Measurements from ENCODE around the gene CHMP5. TPM values are rescaled to one million over a fixed set of nuclear protein-coding genes. Genes with fewer than 3 reads are reported as not detected.

Gene CHMP5
- total and polyA plus RNA-seq, 10 of the 15 experiments (the other 5 are each of a cell fraction or from before 2014, with no cell fraction given) = 40.3 to 179 (median 78.6) TPM

DNA sequence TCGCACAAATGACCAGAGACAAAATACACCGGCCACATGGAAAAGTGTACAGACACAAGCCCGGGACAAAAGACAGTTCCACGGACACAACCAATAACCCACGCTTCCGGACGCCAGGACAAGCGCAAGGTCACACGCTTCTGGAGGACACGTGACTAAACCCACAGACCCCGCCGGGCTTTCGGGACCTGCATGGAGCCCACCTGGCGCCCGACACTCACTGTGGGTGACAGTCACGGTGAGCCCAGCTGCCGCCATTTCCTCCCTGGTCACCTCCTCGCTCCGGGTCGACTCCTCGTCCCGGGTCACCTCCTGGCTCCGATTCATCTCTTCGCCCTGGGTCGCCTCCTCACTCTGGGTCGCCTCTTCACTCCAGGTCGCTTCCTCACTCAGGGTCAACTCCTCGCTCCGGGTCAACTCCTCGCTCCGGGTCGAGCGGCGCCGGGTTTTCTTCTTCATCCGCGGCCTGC lies 811 bp upstream of the CHMP5 start (continued):
- TF ChIP-seq CREB1 (IDR thresholded peaks at IDR 0.05; ENCODE audit: low read depth) (no peak), YY1 (IDR thresholded peaks at IDR 0.05; ENCODE audit: low read depth, low read length) (peak; percentile 83), SUZ12 (IDR thresholded peaks at IDR 0.05; ENCODE audit: unreplicated experiment) (no peak), MYC (IDR thresholded peaks at IDR 0.05; ENCODE audit: insufficient read depth, insufficient read length, insufficient replicate concordance, low read length, severe bottlenecking) (no peak), CBFB (IDR thresholded peaks at IDR 0.05; ENCODE audit: low read depth) (no peak), FOS (IDR thresholded peaks at IDR 0.05; ENCODE audit: borderline replicate concordance, extremely low read depth, insufficient read length) (no peak), RBBP5 (conservative IDR thresholded peaks at IDR 0.05) (no peak), POLR2A (IDR thresholded peaks at IDR 0.05; ENCODE audit: low read depth, low read length) (peak; percentile 70), KLF5 (IDR thresholded peaks at IDR 0.05; ENCODE audit: partially characterized antibody) (no peak), DPF2 (IDR thresholded peaks at IDR 0.05) (no peak; the same call in 1 of the 2 replicates), RCOR1 (conservative IDR thresholded peaks at IDR 0.05; ENCODE audit: low read depth, low read length) (no peak), CHD1 (IDR thresholded peaks at IDR 0.05; ENCODE audit: low read depth, low read length) (no peak), RAD51 (IDR thresholded peaks at IDR 0.05) (peak; percentile 94), RELA (IDR thresholded peaks at IDR 0.05; ENCODE audit: borderline replicate concordance, partially characterized antibody) (peak; percentile 4), KDM1A (IDR thresholded peaks at IDR 0.05; ENCODE audit: borderline replicate concordance) (no peak), ZNF384 (IDR thresholded peaks at IDR 0.05; ENCODE audit: borderline replicate concordance, low read depth, low read length) (no peak)
- TF ChIP-seq, protein P1, sequence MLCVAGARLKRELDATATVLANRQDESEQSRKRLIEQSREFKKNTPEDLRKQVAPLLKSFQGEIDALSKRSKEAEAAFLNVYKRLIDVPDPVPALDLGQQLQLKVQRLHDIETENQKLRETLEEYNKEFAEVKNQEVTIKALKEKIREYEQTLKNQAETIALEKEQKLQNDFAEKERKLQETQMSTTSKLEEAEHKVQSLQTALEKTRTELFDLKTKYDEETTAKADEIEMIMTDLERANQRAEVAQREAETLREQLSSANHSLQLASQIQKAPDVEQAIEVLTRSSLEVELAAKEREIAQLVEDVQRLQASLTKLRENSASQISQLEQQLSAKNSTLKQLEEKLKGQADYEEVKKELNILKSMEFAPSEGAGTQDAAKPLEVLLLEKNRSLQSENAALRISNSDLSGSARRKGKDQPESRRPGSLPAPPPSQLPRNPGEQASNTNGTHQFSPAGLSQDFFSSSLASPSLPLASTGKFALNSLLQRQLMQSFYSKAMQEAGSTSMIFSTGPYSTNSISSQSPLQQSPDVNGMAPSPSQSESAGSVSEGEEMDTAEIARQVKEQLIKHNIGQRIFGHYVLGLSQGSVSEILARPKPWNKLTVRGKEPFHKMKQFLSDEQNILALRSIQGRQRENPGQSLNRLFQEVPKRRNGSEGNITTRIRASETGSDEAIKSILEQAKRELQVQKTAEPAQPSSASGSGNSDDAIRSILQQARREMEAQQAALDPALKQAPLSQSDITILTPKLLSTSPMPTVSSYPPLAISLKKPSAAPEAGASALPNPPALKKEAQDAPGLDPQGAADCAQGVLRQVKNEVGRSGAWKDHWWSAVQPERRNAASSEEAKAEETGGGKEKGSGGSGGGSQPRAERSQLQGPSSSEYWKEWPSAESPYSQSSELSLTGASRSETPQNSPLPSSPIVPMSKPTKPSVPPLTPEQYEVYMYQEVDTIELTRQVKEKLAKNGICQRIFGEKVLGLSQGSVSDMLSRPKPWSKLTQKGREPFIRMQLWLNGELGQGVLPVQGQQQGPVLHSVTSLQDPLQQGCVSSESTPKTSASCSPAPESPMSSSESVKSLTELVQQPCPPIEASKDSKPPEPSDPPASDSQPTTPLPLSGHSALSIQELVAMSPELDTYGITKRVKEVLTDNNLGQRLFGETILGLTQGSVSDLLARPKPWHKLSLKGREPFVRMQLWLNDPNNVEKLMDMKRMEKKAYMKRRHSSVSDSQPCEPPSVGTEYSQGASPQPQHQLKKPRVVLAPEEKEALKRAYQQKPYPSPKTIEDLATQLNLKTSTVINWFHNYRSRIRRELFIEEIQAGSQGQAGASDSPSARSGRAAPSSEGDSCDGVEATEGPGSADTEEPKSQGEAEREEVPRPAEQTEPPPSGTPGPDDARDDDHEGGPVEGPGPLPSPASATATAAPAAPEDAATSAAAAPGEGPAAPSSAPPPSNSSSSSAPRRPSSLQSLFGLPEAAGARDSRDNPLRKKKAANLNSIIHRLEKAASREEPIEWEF (IDR thresholded peaks at IDR 0.05; ENCODE audit: insufficient replicate concordance, low read depth, low read length) = no peak
- TF ChIP-seq, protein P2, sequence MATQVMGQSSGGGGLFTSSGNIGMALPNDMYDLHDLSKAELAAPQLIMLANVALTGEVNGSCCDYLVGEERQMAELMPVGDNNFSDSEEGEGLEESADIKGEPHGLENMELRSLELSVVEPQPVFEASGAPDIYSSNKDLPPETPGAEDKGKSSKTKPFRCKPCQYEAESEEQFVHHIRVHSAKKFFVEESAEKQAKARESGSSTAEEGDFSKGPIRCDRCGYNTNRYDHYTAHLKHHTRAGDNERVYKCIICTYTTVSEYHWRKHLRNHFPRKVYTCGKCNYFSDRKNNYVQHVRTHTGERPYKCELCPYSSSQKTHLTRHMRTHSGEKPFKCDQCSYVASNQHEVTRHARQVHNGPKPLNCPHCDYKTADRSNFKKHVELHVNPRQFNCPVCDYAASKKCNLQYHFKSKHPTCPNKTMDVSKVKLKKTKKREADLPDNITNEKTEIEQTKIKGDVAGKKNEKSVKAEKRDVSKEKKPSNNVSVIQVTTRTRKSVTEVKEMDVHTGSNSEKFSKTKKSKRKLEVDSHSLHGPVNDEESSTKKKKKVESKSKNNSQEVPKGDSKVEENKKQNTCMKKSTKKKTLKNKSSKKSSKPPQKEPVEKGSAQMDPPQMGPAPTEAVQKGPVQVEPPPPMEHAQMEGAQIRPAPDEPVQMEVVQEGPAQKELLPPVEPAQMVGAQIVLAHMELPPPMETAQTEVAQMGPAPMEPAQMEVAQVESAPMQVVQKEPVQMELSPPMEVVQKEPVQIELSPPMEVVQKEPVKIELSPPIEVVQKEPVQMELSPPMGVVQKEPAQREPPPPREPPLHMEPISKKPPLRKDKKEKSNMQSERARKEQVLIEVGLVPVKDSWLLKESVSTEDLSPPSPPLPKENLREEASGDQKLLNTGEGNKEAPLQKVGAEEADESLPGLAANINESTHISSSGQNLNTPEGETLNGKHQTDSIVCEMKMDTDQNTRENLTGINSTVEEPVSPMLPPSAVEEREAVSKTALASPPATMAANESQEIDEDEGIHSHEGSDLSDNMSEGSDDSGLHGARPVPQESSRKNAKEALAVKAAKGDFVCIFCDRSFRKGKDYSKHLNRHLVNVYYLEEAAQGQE (IDR thresholded peaks at IDR 0.05; ENCODE audit: low read depth, low read length) = no peak
- TF ChIP-seq, protein P3, sequence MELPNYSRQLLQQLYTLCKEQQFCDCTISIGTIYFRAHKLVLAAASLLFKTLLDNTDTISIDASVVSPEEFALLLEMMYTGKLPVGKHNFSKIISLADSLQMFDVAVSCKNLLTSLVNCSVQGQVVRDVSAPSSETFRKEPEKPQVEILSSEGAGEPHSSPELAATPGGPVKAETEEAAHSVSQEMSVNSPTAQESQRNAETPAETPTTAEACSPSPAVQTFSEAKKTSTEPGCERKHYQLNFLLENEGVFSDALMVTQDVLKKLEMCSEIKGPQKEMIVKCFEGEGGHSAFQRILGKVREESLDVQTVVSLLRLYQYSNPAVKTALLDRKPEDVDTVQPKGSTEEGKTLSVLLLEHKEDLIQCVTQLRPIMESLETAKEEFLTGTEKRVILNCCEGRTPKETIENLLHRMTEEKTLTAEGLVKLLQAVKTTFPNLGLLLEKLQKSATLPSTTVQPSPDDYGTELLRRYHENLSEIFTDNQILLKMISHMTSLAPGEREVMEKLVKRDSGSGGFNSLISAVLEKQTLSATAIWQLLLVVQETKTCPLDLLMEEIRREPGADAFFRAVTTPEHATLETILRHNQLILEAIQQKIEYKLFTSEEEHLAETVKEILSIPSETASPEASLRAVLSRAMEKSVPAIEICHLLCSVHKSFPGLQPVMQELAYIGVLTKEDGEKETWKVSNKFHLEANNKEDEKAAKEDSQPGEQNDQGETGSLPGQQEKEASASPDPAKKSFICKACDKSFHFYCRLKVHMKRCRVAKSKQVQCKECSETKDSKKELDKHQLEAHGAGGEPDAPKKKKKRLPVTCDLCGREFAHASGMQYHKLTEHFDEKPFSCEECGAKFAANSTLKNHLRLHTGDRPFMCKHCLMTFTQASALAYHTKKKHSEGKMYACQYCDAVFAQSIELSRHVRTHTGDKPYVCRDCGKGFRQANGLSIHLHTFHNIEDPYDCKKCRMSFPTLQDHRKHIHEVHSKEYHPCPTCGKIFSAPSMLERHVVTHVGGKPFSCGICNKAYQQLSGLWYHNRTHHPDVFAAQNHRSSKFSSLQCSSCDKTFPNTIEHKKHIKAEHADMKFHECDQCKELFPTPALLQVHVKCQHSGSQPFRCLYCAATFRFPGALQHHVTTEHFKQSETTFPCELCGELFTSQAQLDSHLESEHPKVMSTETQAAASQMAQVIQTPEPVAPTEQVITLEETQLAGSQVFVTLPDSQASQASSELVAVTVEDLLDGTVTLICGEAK (IDR thresholded peaks at IDR 0.05; ENCODE audit: borderline replicate concordance) = 0 out of 2 replicates have a peak, but pooled peaks have one; percentile 25
